ENCODE results near the gene ARAP1. TPM values are rescaled to one million over a fixed set of nuclear protein-coding genes. Genes with fewer than 3 reads are reported as not detected.

ARAP1 gene
- polyA plus RNA-seq, 1 donor (not counting 4 experiments of a cell fraction or from before 2014, with no cell fraction given): 32.8 TPM

- H3K27ac ChIP-seq (ENCODE audit: control insufficient read depth, insufficient read depth, low read length): no peak overlapping the region
- TF ChIP-seq EZH2 (IDR thresholded peaks at IDR 0.05; ENCODE audit: low read length) (no peak), CTCF (optimal IDR thresholded peaks at IDR 0.05 in 1 of 3, IDR thresholded peaks at IDR 0.05 in 1 of 3, conservative IDR thresholded peaks at IDR 0.05 in 1 of 3; ENCODE audit: extremely low read depth in 1 of 3, insufficient read depth in 2 of 3, low read length in 3 of 3) (no peak)
- no peak overlapping the region for H3K4me3 ChIP-seq (ENCODE audit: control insufficient read depth in 2 of 3, extremely low read depth in 1 of 3, insufficient read depth in 2 of 3, low read depth in 1 of 3, low read length in 3 of 3)
- FAIRE-seq (no peak), DNase-seq (ENCODE audit: low read depth, low spot score) (no peak)
- peaks cover 7% of the 10 kb centered on the region for H3K9me1 ChIP-seq (ENCODE audit: control insufficient read depth, extremely low read depth, insufficient read depth, low read length)
- no peak overlapping the region for H2AFZ ChIP-seq (ENCODE audit: control insufficient read depth, low read length)
- dilution Hi-C loops (cut with MboI; ENCODE audit: extremely low pct_ligation_motif_present, low sequenced_read_pairs): no loop called here
- H3K4me1 ChIP-seq (ENCODE audit: control insufficient read depth, extremely low read depth, insufficient read depth, low read length): peaks cover 63% of the 10 kb centered on the region
- H3K27me3 ChIP-seq (ENCODE audit: control insufficient read depth, extremely low read depth, insufficient read depth, low read length): no peaks in the 10 kb centered on the region
- H3K9me3 ChIP-seq (ENCODE audit: control insufficient read depth, low read depth, low read length): no peaks in the 10 kb centered on the region
- H3K9ac ChIP-seq (ENCODE audit: control insufficient read depth, extremely low read depth, insufficient read depth, low read length): no peak overlapping the region
- H4K20me1 ChIP-seq (ENCODE audit: control insufficient read depth, extremely low read depth, insufficient read depth, low read length): peaks cover 7% of the 10 kb centered on the region
- peaks cover 79% of the 10 kb centered on the region for H3K79me2 ChIP-seq (ENCODE audit: control insufficient read depth, insufficient read depth, low read length)
- H3K36me3 ChIP-seq (ENCODE audit: control insufficient read depth in 2 of 2, extremely low read depth in 1 of 2, insufficient read depth in 2 of 2, low read length in 2 of 2): peaks cover 14 to 28% of the 10 kb centered on the region in 2 experiments
- peak overlapping the region; percentile 99 for H3K4me2 ChIP-seq (ENCODE audit: control insufficient read depth, extremely low read depth, insufficient read depth, low read depth, low read length)
Measured at GRCh38 chr11:72720047-72720446, 32.2 kb downstream of the ARAP1 start.

GRCh38 chr11:72719551-72719950, 32.7 kb downstream of the ARAP1 start:
- DNase-seq (ENCODE audit: low read depth, low spot score): no peak
- H3K4me3 ChIP-seq (ENCODE audit: control insufficient read depth in 2 of 3, extremely low read depth in 1 of 3, insufficient read depth in 2 of 3, low read depth in 1 of 3, low read length in 3 of 3): no peak overlapping the region
- no peak overlapping the region for H3K9ac ChIP-seq (ENCODE audit: control insufficient read depth, extremely low read depth, insufficient read depth, low read length)
- H4K20me1 ChIP-seq (ENCODE audit: control insufficient read depth, extremely low read depth, insufficient read depth, low read length): peaks cover 11% of the 10 kb centered on the region
- peaks cover 80% of the 10 kb centered on the region for H3K79me2 ChIP-seq (ENCODE audit: control insufficient read depth, insufficient read depth, low read length)
- dilution Hi-C loops (cut with MboI; ENCODE audit: extremely low pct_ligation_motif_present, low sequenced_read_pairs): no loop called here
- peaks cover 14 to 29% of the 10 kb centered on the region in 2 experiments for H3K36me3 ChIP-seq (ENCODE audit: control insufficient read depth in 2 of 2, extremely low read depth in 1 of 2, insufficient read depth in 2 of 2, low read length in 2 of 2)
- H3K27ac ChIP-seq (ENCODE audit: control insufficient read depth, insufficient read depth, low read length): no peak overlapping the region
- peaks cover 7% of the 10 kb centered on the region for H3K9me1 ChIP-seq (ENCODE audit: control insufficient read depth, extremely low read depth, insufficient read depth, low read length)
- no peak overlapping the region for H2AFZ ChIP-seq (ENCODE audit: control insufficient read depth, low read length)
- no peak for FAIRE-seq
- H3K9me3 ChIP-seq (ENCODE audit: control insufficient read depth, low read depth, low read length): no peaks in the 10 kb centered on the region
- no peaks in the 10 kb centered on the region for H3K27me3 ChIP-seq (ENCODE audit: control insufficient read depth, extremely low read depth, insufficient read depth, low read length)
- TF ChIP-seq EZH2 (IDR thresholded peaks at IDR 0.05; ENCODE audit: low read length) (no peak), CTCF (optimal IDR thresholded peaks at IDR 0.05 in 1 of 3, IDR thresholded peaks at IDR 0.05 in 1 of 3, conservative IDR thresholded peaks at IDR 0.05 in 1 of 3; ENCODE audit: extremely low read depth in 1 of 3, insufficient read depth in 2 of 3, low read length in 3 of 3) (no peak)
- peak overlapping the region; percentile 30 for H3K4me2 ChIP-seq (ENCODE audit: control insufficient read depth, extremely low read depth, insufficient read depth, low read depth, low read length)
- peaks cover 61% of the 10 kb centered on the region for H3K4me1 ChIP-seq (ENCODE audit: control insufficient read depth, extremely low read depth, insufficient read depth, low read length)
